ENCODE data around the gene PROM1.

DNA sequence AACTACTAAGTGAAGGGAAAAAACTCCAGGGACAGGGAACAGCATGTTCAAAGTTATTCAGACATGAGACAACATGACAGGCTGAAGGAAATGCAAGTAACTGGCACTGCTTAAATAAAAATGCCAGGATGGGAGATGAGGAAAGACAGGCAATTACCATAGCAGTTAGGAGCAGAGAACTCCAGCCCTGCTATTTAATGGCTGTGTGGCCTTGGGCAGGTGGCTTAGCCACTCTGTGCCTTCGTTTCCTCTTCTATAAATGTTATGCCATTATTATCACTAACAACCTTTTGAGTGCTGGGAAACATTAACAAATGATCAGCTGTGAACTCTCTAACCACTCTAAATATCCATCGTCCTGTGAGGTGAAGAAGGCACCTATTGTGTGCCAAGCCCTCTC lies 32.7 kb downstream of the PROM1 start:
- TF ChIP-seq, protein P1, sequence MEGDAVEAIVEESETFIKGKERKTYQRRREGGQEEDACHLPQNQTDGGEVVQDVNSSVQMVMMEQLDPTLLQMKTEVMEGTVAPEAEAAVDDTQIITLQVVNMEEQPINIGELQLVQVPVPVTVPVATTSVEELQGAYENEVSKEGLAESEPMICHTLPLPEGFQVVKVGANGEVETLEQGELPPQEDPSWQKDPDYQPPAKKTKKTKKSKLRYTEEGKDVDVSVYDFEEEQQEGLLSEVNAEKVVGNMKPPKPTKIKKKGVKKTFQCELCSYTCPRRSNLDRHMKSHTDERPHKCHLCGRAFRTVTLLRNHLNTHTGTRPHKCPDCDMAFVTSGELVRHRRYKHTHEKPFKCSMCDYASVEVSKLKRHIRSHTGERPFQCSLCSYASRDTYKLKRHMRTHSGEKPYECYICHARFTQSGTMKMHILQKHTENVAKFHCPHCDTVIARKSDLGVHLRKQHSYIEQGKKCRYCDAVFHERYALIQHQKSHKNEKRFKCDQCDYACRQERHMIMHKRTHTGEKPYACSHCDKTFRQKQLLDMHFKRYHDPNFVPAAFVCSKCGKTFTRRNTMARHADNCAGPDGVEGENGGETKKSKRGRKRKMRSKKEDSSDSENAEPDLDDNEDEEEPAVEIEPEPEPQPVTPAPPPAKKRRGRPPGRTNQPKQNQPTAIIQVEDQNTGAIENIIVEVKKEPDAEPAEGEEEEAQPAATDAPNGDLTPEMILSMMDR (IDR thresholded peaks at IDR 0.05), result no peak
- TF ChIP-seq POLR2A (IDR thresholded peaks at IDR 0.05; ENCODE audit: low read depth), result no peak
- no peak for TF ChIP-seq POLR2AphosphoS5 (IDR thresholded peaks at IDR 0.05)
